GM23338 (cell line): ENCODE results near the gene HOXA9. TPM values are rescaled to one million over a fixed set of nuclear protein-coding genes. Genes with fewer than 3 reads are reported as not detected.

Experiments
- ATAC-seq: fragments of 200-7000 bp; cut with Tn5 transposase; 3 replicates; pipeline ENCODE4 v1.9.1; 2020
- DNase-seq: peaks from one replicate; pipeline ENCODE4 v3.0.0-alpha.2; 2015; ENCODE audit warnings: low spot score
- H2AFZ ChIP-seq: fragments of 200-600 bp; sonication (generic); 2 replicates; pipeline ENCODE4 v1.8.0; 2016; ENCODE audit warnings: antibody characterized with exemption, mild to moderate bottlenecking, moderate library complexity
- H3F3A ChIP-seq: fragments of 200-600 bp; sonication (generic); replicated peaks from 2 replicates; pipeline ENCODE4 v1.8.0; 2017; ENCODE audit warnings: antibody characterized with exemption, mixed run types, low read depth
- H3K27ac ChIP-seq: fragments of 200-600 bp; sonication (generic); 2 replicates; pipeline ENCODE4 v1.6.1; 2016; ENCODE audit warnings: low read depth
- H3K27me3 ChIP-seq: fragments of 200-600 bp; sonication (generic); 2 replicates; pipeline ENCODE4 v1.8.0; 2016; ENCODE audit warnings: mild to moderate bottlenecking, mixed run types, moderate library complexity; ENCODE audit not compliant: insufficient read depth
- H3K36me3 ChIP-seq: fragments of 200-600 bp; sonication (generic); 2 replicates; pipeline ENCODE4 v1.8.0; 2016; ENCODE audit warnings: mild to moderate bottlenecking; ENCODE audit not compliant: insufficient read depth
- H3K4me1 ChIP-seq: fragments of 200-600 bp; sonication (generic); 2 replicates; pipeline ENCODE4 v1.8.0; 2016; ENCODE audit warnings: mild to moderate bottlenecking, moderate library complexity; ENCODE audit not compliant: insufficient read depth
- H3K4me2 ChIP-seq: fragments of 200-600 bp; sonication (generic); 2 replicates; pipeline ENCODE4 v1.7.1; 2017; ENCODE audit warnings: mixed run types
- H3K4me3 ChIP-seq: fragments of 200-600 bp; sonication (generic); 2 replicates; pipeline ENCODE4 v1.6.1; 2016; ENCODE audit warnings: mixed run types
- H3K79me2 ChIP-seq: fragments of 200-600 bp; sonication (generic); replicated peaks from 2 replicates; pipeline ENCODE4 v1.8.0; 2017; ENCODE audit warnings: mild to moderate bottlenecking; ENCODE audit not compliant: insufficient read depth
- H3K9me2 ChIP-seq: fragments of 200-600 bp; sonication (generic); 2 replicates; pipeline ENCODE4 v1.8.0; 2017; ENCODE audit not compliant: insufficient read depth
- H4K20me1 ChIP-seq: fragments of 200-600 bp; sonication (generic); replicated peaks from 2 replicates; pipeline ENCODE4 v1.8.0; 2017; ENCODE audit warnings: mild to moderate bottlenecking; ENCODE audit not compliant: insufficient read depth
- H3K27ac Mint-ChIP-seq: 2 replicates; pipeline ENCODE4 v1.8.0; 2020; ENCODE audit warnings: inconsistent platforms, mild to moderate bottlenecking, moderate library complexity, mixed read lengths
- H3K27me3 Mint-ChIP-seq: 3 replicates; pipeline ENCODE4 v1.8.0; 2022; ENCODE audit warnings: low read depth, mild to moderate bottlenecking, moderate library complexity, mixed read lengths, inconsistent platforms; ENCODE audit not compliant: insufficient read depth, poor library complexity
- H3K36me3 Mint-ChIP-seq: 3 replicates; pipeline ENCODE4 v1.8.0; 2021; ENCODE audit warnings: low read depth, mild to moderate bottlenecking, inconsistent platforms, moderate library complexity, mixed read lengths
- H3K4me1 Mint-ChIP-seq: 3 replicates; pipeline ENCODE4 v1.8.0; 2020; ENCODE audit warnings: mild to moderate bottlenecking, inconsistent platforms, mixed read lengths
- H3K4me3 Mint-ChIP-seq: 3 replicates; pipeline ENCODE4 v1.8.0; 2021; ENCODE audit warnings: moderate library complexity, mild to moderate bottlenecking, inconsistent platforms, mixed read lengths
- H3K9me3 Mint-ChIP-seq: 3 replicates; pipeline ENCODE4 v1.8.0; 2020; ENCODE audit warnings: moderate library complexity, mild to moderate bottlenecking, inconsistent platforms, mixed read lengths
- ETS1 ChIP-seq: IDR thresholded peaks from 2 replicates; pipeline ENCODE4 v1.6.1; 2016; ENCODE audit warnings: antibody characterized with exemption
- EZH2 ChIP-seq: fragments of 200-600 bp; sonication (generic); IDR thresholded peaks from one replicate; pipeline ENCODE4 v1.8.0; 2017; ENCODE audit warnings: antibody characterized with exemption, mild to moderate bottlenecking, low read depth; ENCODE audit not compliant: unreplicated experiment
- EZH2phosphoT487 ChIP-seq: fragments of 200-600 bp; sonication (generic); IDR thresholded peaks from one replicate; pipeline ENCODE4 v1.8.1; 2018; ENCODE audit warnings: antibody characterized with exemption; ENCODE audit not compliant: unreplicated experiment
- REST ChIP-seq: IDR thresholded peaks from one replicate; pipeline ENCODE4 v1.6.1; 2018; ENCODE audit warnings: antibody characterized with exemption; ENCODE audit not compliant: unreplicated experiment
- STAT1 ChIP-seq: IDR thresholded peaks from one replicate; pipeline ENCODE4 v1.6.1; 2016; ENCODE audit warnings: antibody characterized with exemption; ENCODE audit not compliant: unreplicated experiment
- ZNF331 ChIP-seq: fragments of 250-450 bp; sonication (Bioruptor Pico); IDR thresholded peaks from 2 replicates; pipeline ENCODE4 v1.5.0; 2020; ENCODE audit warnings: low read depth, mild to moderate bottlenecking, moderate library complexity
- polyA plus RNA-seq: library from polyadenylated mRNA; unstranded; fragments of >200 nt; fragmentation: Nextera tagmentation; extraction: Ambion mirVana; gene quantifications from 2 replicates; pipeline ENCODE4 v1.2.1, GENCODE V29; 2016
- total RNA-seq: library from RNA; depleted of rRNA; stranded (reverse); fragments of >200 nt; shearing (Covaris generic); gene quantifications from 2 replicates; pipeline ENCODE4 v1.2.3, GENCODE V29; 2014

HOXA9 gene
- total and polyA plus RNA-seq, 2 experiments from 2014 or later = not detected

GRCh38 chr7:27172823-27173510, 7.6 kb upstream of the HOXA9 start:
- H3K27me3 ChIP-seq = peaks cover 100% of the 10 kb centered on the region
- Mint-ChIP-seq H3K9me3 (peaks cover 11% of the 10 kb centered on the region; the same call in 2 of the 3 replicates), H3K4me3 (no peak overlapping the region), H3K36me3 (no peaks in the 10 kb centered on the region; the same call in 2 of the 3 replicates), H3K4me1 (peaks cover 15% of the 10 kb centered on the region; the same call in 2 of the 3 replicates), H3K27me3 (peaks cover 95% of the 10 kb centered on the region), H3K27ac (no peak overlapping the region)
- TF ChIP-seq EZH2 (peak; percentile 72), ETS1 (no peak), STAT1 (no peak), ZNF331 (CRISPR knock-in tag) (no peak)
- ATAC-seq (peak; percentile 2; the same call in 2 of the 3 replicates), DNase-seq (peak; percentile 48)
- peaks cover 51% of the 10 kb centered on the region for H3F3A ChIP-seq
- H3K4me2 ChIP-seq = peak overlapping the region; percentile 70; the same call in 1 of the 2 replicates
- H3K9me2 ChIP-seq = no peaks in the 10 kb centered on the region
- peak overlapping the region; percentile 43; the same call in 1 of the 2 replicates for H3K4me3 ChIP-seq
- no peaks in the 10 kb centered on the region for H3K79me2 ChIP-seq
- no peaks in the 10 kb centered on the region for H3K36me3 ChIP-seq
- no peak overlapping the region for H2AFZ ChIP-seq
- no peak overlapping the region for H3K27ac ChIP-seq
- peaks cover 46% of the 10 kb centered on the region for H4K20me1 ChIP-seq
- peaks cover 29% of the 10 kb centered on the region for H3K4me1 ChIP-seq

- Histone ChIP-seq H2AFZ (no peak overlapping the region), H3K79me2 (no peaks in the 10 kb centered on the region), H3F3A (peaks cover 50% of the 10 kb centered on the region), H3K4me3 (no peak overlapping the region), H3K36me3 (no peaks in the 10 kb centered on the region), H4K20me1 (peaks cover 47% of the 10 kb centered on the region), H3K27ac (no peak overlapping the region), H3K4me1 (peaks cover 29% of the 10 kb centered on the region), H3K4me2 (no peak overlapping the region; the same call in 1 of the 2 replicates), H3K9me2 (no peaks in the 10 kb centered on the region), H3K27me3 (peaks cover 100% of the 10 kb centered on the region)
- Mint-ChIP-seq H3K27ac (no peak overlapping the region), H3K9me3 (peaks cover 11% of the 10 kb centered on the region; the same call in 2 of the 3 replicates), H3K4me3 (no peak overlapping the region), H3K36me3 (no peaks in the 10 kb centered on the region; the same call in 2 of the 3 replicates), H3K4me1 (peaks cover 15% of the 10 kb centered on the region; the same call in 2 of the 3 replicates), H3K27me3 (peaks cover 95% of the 10 kb centered on the region)
- TF ChIP-seq EZH2phosphoT487 = peak; percentile 58
- no peak for TF ChIP-seq REST
- peak; percentile 70 for TF ChIP-seq EZH2
- no peak for DNase-seq
- no peak for ATAC-seq
Measured at GRCh38 chr7:27172315-27172774, 7.0 kb upstream of the HOXA9 start.
